Prostate gland (tissue), 2 donors: Measurements from ENCODE around the gene OR7A17.

Source experiments
- POLR2A ChIP-seq: fragments of 450-650 bp; IDR thresholded peaks from one replicate; pipeline ENCODE4 v1.6.1; 2016; ENCODE audit warnings: antibody characterized with exemption, mild to moderate bottlenecking
- TF ChIP-seq, protein P1 (sequence below), 4 experiments: fragments of 200-600 bp in 2 of 4; fragments of 450-650 bp in 2 of 4; sonication (generic) in 2 of 4; IDR thresholded peaks; 1 replicate in 3 of 4; 2 replicates in 1 of 4; pipeline ENCODE4 v1.5.1; 2016 to 2019; ENCODE audit warnings: antibody characterized with exemption in 4 of 4, mild to moderate bottlenecking in 2 of 4, moderate library complexity in 2 of 4

DNA sequence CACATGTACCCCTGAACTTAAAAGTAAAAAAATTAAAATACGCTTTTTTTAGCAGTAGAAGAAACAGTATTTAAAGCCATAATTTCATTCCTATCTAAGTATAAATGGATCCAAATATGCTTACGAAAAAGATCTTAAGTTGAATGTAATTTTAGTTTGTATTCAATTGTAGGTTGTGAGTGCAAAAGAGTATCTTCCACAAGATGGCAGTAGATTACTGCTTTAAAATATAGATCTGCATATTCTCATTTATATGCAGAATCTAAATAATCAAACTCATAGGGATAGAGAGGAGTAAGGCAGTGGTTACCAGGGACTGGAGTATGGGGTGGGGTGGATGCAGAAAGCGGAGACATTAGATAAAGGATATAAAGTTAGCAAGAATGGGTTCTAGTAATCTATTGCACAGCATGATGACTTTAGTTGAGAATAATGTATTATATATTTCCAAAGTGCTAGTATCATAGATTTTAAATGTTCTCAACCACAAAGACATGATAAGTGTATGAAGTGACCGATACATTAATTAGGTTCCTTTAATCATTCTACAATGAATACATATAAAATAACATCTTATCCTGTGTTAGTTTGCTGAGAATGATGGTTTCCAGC lies 14.2 kb downstream of the OR7A17 start:
- TF ChIP-seq, protein P1, sequence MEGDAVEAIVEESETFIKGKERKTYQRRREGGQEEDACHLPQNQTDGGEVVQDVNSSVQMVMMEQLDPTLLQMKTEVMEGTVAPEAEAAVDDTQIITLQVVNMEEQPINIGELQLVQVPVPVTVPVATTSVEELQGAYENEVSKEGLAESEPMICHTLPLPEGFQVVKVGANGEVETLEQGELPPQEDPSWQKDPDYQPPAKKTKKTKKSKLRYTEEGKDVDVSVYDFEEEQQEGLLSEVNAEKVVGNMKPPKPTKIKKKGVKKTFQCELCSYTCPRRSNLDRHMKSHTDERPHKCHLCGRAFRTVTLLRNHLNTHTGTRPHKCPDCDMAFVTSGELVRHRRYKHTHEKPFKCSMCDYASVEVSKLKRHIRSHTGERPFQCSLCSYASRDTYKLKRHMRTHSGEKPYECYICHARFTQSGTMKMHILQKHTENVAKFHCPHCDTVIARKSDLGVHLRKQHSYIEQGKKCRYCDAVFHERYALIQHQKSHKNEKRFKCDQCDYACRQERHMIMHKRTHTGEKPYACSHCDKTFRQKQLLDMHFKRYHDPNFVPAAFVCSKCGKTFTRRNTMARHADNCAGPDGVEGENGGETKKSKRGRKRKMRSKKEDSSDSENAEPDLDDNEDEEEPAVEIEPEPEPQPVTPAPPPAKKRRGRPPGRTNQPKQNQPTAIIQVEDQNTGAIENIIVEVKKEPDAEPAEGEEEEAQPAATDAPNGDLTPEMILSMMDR (IDR thresholded peaks at IDR 0.05), result peak in 3 of 4 experiments; percentile 41 to 56 (median 45)
- no peak for TF ChIP-seq POLR2A
